Measurements from ENCODE around the gene APOE.

- no peak for TF ChIP-seq KLF16 (CRISPR knock-in tag; IDR thresholded peaks at IDR 0.05)
- no peak for TF ChIP-seq MAX (IDR thresholded peaks at IDR 0.05)
- no peak for TF ChIP-seq ZSCAN21 (CRISPR knock-in tag; IDR thresholded peaks at IDR 0.05; ENCODE audit: borderline replicate concordance)
- TF ChIP-seq CTCF (CRISPR knock-in tag; IDR thresholded peaks at IDR 0.05) = no peak
- TF ChIP-seq ZSCAN30 (CRISPR knock-in tag; IDR thresholded peaks at IDR 0.05) = no peak
- no peak for TF ChIP-seq ZNF614 (CRISPR knock-in tag; IDR thresholded peaks at IDR 0.05; ENCODE audit: borderline replicate concordance)
- no peak for TF ChIP-seq RNF2 (conservative IDR thresholded peaks at IDR 0.05; ENCODE audit: low read depth)
- no peak for TF ChIP-seq ZNF740 (CRISPR knock-in tag; IDR thresholded peaks at IDR 0.05)
- no peak for TF ChIP-seq CEBPB (IDR thresholded peaks at IDR 0.05; ENCODE audit: borderline replicate concordance, low read depth, low read length)
- TF ChIP-seq HNF4A (CRISPR knock-in tag; IDR thresholded peaks at IDR 0.05) = no peak
- no peak for TF ChIP-seq RAD21 (CRISPR knock-in tag; IDR thresholded peaks at IDR 0.05)
These were observed 35.7 kb upstream of the APOE start for GRCh38 chr19:44869733-44870470.

Measured in HepG2 (cell line).